Astrocyte (in vitro differentiated cells and primary cell): ENCODE data around the gene VARS1.

Experiments
- EZH2 ChIP-seq: IDR thresholded peaks from 2 replicates; pipeline ENCODE4 v1.6.1; 2012; ENCODE audit warnings: mild to moderate bottlenecking, low read length, inconsistent platforms; ENCODE audit not compliant: insufficient read depth
- TF ChIP-seq, protein P1 (sequence below): IDR thresholded peaks from 2 replicates; pipeline ENCODE4 v1.5.1; 2011; ENCODE audit warnings: low read depth, mild to moderate bottlenecking, inconsistent platforms, low read length, moderate library complexity; ENCODE audit not compliant: insufficient read depth

DNA sequence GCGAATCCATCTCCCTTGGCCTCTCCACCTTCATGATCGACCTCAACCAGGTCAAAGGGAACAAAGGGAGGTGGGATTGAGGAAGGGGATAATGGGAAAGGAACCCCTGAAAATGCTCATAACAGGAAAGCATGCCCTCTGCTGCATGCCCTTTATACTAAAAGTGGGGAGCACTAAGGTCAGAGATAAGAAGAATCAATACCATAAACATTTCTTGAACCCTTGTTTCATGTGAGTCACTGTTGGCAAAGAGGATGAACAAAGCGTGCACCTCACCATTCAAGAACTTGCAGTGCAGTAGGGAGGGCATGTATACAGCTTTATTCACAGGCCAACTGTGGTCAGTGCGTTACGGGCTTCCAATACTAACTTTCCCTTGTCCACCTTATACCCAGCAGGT, 34.8 kb downstream of the VARS1 start:
- TF ChIP-seq, protein P1, sequence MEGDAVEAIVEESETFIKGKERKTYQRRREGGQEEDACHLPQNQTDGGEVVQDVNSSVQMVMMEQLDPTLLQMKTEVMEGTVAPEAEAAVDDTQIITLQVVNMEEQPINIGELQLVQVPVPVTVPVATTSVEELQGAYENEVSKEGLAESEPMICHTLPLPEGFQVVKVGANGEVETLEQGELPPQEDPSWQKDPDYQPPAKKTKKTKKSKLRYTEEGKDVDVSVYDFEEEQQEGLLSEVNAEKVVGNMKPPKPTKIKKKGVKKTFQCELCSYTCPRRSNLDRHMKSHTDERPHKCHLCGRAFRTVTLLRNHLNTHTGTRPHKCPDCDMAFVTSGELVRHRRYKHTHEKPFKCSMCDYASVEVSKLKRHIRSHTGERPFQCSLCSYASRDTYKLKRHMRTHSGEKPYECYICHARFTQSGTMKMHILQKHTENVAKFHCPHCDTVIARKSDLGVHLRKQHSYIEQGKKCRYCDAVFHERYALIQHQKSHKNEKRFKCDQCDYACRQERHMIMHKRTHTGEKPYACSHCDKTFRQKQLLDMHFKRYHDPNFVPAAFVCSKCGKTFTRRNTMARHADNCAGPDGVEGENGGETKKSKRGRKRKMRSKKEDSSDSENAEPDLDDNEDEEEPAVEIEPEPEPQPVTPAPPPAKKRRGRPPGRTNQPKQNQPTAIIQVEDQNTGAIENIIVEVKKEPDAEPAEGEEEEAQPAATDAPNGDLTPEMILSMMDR = no peak
- no peak for TF ChIP-seq EZH2
